Measurements from ENCODE around the gene ZBTB49. TPM values are rescaled to one million over a fixed set of nuclear protein-coding genes. Genes with fewer than 3 reads are reported as not detected.

The ZBTB49 gene
- total RNA-seq, 3 donors from 2014 or later (not counting 1 experiment from before 2014, with no cell fraction given), result 19.3 to 36.5 (median 30.0) TPM

DNA sequence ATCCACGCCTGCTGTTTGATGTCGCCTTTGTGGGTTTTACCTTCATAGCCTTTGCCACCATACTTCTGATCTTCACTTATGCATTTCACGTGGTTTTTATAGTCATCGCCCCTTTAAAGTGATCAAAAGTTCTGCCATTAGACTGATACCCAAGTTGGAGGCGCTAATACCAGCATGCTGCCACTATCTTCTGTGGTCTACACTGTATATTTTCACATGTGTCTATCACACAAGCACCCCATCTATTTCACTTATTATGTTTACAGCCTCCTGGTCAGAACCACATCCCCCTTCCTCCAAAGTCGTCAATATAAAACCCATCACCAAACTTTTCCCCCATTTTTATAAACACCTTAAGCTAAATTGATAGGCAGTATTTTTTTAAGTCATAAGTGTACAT is 8.3 kb upstream of the ZBTB49 start:
- H3K4me3 Mint-ChIP-seq, result no peak overlapping the region
- H3K27me3 Mint-ChIP-seq (ENCODE audit: low read depth in 2 of 2), result no peaks in the 10 kb centered on the region
- Histone ChIP-seq H3K4me1 (ENCODE audit: control insufficient read depth, insufficient read depth, low read length) (no peaks in the 10 kb centered on the region), H3K27ac (ENCODE audit: low read length) (no peak overlapping the region), H3K4me3 (ENCODE audit: low read length) (no peak overlapping the region), H3K36me3 (ENCODE audit: control insufficient read depth, insufficient read depth, low read length) (peaks cover 79% of the 10 kb centered on the region), H3K27me3 (ENCODE audit: control insufficient read depth, insufficient read depth, low read length) (no peaks in the 10 kb centered on the region), H3K9me3 (ENCODE audit: control insufficient read depth, insufficient read depth, low read length) (no peaks in the 10 kb centered on the region)
- H3K36me3 Mint-ChIP-seq, result peaks cover 18% of the 10 kb centered on the region
- H3K9me3 Mint-ChIP-seq, result no peaks in the 10 kb centered on the region
- intact Hi-C loops (cut with micrococcal nuclease), result no loop called here
- H3K4me1 Mint-ChIP-seq, result peaks cover 26 to 32% of the 10 kb centered on the region in 2 donors
- 77% methylated on average over 6 of the region's 6 CpGs for WGBS (ENCODE audit: insufficient coverage)
- no peak for DNase-seq
- TF ChIP-seq, protein P1, sequence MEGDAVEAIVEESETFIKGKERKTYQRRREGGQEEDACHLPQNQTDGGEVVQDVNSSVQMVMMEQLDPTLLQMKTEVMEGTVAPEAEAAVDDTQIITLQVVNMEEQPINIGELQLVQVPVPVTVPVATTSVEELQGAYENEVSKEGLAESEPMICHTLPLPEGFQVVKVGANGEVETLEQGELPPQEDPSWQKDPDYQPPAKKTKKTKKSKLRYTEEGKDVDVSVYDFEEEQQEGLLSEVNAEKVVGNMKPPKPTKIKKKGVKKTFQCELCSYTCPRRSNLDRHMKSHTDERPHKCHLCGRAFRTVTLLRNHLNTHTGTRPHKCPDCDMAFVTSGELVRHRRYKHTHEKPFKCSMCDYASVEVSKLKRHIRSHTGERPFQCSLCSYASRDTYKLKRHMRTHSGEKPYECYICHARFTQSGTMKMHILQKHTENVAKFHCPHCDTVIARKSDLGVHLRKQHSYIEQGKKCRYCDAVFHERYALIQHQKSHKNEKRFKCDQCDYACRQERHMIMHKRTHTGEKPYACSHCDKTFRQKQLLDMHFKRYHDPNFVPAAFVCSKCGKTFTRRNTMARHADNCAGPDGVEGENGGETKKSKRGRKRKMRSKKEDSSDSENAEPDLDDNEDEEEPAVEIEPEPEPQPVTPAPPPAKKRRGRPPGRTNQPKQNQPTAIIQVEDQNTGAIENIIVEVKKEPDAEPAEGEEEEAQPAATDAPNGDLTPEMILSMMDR (IDR thresholded peaks at IDR 0.05), result no peak
- H3K27ac Mint-ChIP-seq, result peak overlapping the region; percentile 76 to 82
- peak; percentile 43 to 74 (median 69) for ATAC-seq

GRCh38 chr4:4284827-4285618 is 5.0 kb upstream of the ZBTB49 start:
- intact Hi-C loops (cut with micrococcal nuclease), result no loop called here
- Mint-ChIP-seq H3K9me3 (no peaks in the 10 kb centered on the region), H3K36me3 (peaks cover 10% of the 10 kb centered on the region), H3K4me3 (no peak overlapping the region), H3K27me3 (ENCODE audit: low read depth in 2 of 2) (no peaks in the 10 kb centered on the region), H3K4me1 (peaks cover 54 to 59% of the 10 kb centered on the region in 2 donors), H3K27ac (peak overlapping the region; percentile 36 to 73)
- 96% methylated on average over 11 of the region's 11 CpGs for WGBS (ENCODE audit: insufficient coverage)
- TF ChIP-seq, protein P1 (IDR thresholded peaks at IDR 0.05), result no peak
- H3K4me3 ChIP-seq (ENCODE audit: low read length), result no peak overlapping the region
- H3K27ac ChIP-seq (ENCODE audit: low read length), result no peak overlapping the region
- H3K27me3 ChIP-seq (ENCODE audit: control insufficient read depth, insufficient read depth, low read length), result no peaks in the 10 kb centered on the region
- H3K4me1 ChIP-seq (ENCODE audit: control insufficient read depth, insufficient read depth, low read length), result peaks cover 14% of the 10 kb centered on the region
- DNase-seq (no peak), ATAC-seq (no peak)
- H3K36me3 ChIP-seq (ENCODE audit: control insufficient read depth, insufficient read depth, low read length), result peaks cover 51% of the 10 kb centered on the region
- no peaks in the 10 kb centered on the region for H3K9me3 ChIP-seq (ENCODE audit: control insufficient read depth, insufficient read depth, low read length)

- H3K4me3 ChIP-seq (ENCODE audit: low read length), result no peak overlapping the region
- TF ChIP-seq, protein P1 (IDR thresholded peaks at IDR 0.05), result no peak
- H3K4me3 Mint-ChIP-seq, result peak overlapping the region; percentile 65
- ATAC-seq, result no peak
- no peaks in the 10 kb centered on the region for H3K36me3 Mint-ChIP-seq
- no peak for DNase-seq
- H3K27ac ChIP-seq (ENCODE audit: low read length), result no peak overlapping the region
- peak overlapping the region; percentile 46 to 98 for H3K27ac Mint-ChIP-seq
- no peaks in the 10 kb centered on the region for H3K27me3 ChIP-seq (ENCODE audit: control insufficient read depth, insufficient read depth, low read length)
- peaks cover 55 to 62% of the 10 kb centered on the region in 2 donors for H3K4me1 Mint-ChIP-seq
- no peaks in the 10 kb centered on the region for H3K9me3 ChIP-seq (ENCODE audit: control insufficient read depth, insufficient read depth, low read length)
- no peaks in the 10 kb centered on the region for H3K27me3 Mint-ChIP-seq (ENCODE audit: low read depth in 2 of 2)
- peaks cover 31% of the 10 kb centered on the region for H3K36me3 ChIP-seq (ENCODE audit: control insufficient read depth, insufficient read depth, low read length)
- peaks cover 21% of the 10 kb centered on the region for H3K4me1 ChIP-seq (ENCODE audit: control insufficient read depth, insufficient read depth, low read length)
- intact Hi-C loops (cut with micrococcal nuclease), result no loop called here
- H3K9me3 Mint-ChIP-seq, result no peaks in the 10 kb centered on the region
Measured at GRCh38 chr4:4288098-4288497, 2.0 kb upstream of the ZBTB49 start.

Data from natural killer cell (primary cell).